GM21447 (cell line): ENCODE data around the gene WDR83.
"Not testable (repeated sequence)": the region's sequence is repeated elsewhere in the genome, so short reads cannot be mapped to it uniquely, and the experiment has no call there.

ENCODE experiments used
- ATAC-seq: cut with Tn5 transposase; IDR thresholded peaks from one replicate; pipeline ENCODE4 v1.9.1; 2021; ENCODE audit not compliant: unreplicated experiment

The WDR83 gene

DNA sequence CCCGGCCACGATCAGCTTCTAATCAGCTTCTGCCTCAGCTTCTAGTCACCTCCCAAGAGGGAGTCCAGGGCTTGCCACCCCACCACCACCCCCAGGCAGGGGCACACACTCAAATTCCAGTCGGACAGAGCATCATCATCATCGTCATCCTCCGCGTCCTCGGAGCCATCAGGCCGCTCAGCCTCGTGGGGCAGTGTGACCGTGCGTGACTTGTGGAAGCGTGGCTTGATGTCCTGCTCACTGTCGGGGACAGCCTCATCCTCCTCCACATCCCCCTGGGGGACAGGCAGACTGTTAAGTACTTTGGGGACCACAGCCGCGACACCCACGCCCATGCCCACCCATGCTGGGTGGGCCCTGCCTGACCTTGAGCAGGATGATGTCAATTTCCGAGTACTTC is 44.6 kb downstream of the WDR83 start:
- no peak for ATAC-seq

- ATAC-seq: not testable (repeated sequence)
These were observed 45.5 kb downstream of the WDR83 start for GRCh38 chr19:12712077-12712476.

- ATAC-seq: not testable (repeated sequence)
These were observed 46.7 kb downstream of the WDR83 start for GRCh38 chr19:12713304-12713703.

GRCh38 chr19:12715102-12715501 is 48.5 kb downstream of the WDR83 start:
- no peak for ATAC-seq

DNA sequence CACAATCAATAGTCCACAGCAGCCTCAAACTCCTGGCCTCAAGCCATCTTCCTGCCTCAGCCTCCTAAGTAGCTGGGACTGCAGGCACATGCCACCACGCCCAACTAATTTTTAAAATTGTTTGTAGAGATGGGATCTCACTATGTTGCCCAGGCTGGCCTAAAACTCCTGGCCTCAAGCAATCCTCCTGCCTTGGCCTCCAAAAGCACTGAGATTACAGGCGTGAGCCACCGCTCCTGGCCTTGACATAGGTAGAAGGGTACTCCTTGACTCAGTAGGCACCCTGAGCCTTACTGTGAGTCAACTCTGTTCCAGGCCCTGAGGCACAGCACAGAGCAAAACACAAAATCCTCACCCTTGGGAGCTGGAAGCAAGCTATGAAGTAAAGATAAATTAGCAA is 49.3 kb downstream of the WDR83 start:
- ATAC-seq: no peak

DNA sequence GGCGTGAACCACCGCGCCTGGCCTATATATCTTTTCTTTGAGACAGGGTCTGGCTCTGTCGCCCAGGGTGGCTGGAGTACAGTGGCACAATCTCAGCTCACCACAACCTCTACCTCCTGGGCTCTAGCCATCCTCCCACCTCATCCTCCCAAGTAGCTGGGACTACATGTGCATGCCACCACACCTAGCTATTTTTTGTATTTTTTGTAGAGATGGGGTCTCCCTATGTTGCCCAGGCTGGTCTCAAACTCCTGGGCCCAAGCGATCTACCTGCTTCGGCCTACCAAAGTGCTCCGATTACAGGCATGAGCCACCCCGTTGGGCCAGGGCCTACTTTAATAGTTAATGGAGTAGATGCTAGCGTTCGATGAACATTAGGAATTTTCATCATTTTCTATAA is 53.7 kb downstream of the WDR83 start:
- ATAC-seq: no peak

DNA sequence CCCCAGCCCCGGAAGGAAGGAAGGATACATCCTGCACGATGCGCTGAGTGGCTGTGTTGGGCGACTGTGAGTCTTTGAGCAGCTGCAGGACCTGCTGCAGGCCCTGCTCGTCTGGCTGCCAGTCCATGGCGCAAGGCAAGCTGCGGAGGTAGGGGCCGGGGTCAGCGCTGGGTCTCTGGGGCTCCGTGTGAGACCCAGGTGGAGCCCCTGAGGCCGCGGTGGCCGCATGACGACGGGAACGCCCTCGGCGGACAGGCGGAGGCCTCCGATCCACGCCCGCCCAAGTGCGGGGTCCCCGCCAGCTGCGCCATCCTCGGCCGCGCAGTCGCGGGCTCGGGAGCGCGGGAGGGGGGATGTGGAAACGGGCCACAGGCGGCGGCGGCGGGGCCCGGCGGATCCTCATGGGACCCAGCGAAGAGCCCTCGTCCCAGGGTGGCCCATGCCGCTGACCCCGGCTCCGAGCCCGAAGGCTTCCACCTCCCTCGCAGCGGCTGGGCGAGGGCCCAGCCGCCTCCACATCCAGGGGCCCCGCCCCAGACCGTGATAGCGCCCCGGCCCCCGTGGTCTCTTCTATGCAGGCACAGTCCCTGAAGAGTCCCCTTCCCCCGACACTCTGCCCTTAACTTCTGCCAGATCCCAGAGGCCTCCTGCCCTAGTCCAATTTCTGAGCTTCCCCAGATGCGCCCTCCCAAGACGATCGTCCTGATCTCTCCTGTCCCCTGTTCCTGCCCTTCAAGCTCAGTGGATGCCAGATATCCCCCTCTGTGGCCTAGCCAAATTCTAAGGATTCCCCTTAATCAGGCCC is 54.4 kb downstream of the WDR83 start:
- ATAC-seq: no peak

GRCh38 chr19:12721656-12722565 is 55.3 kb downstream of the WDR83 start:
- peak; percentile 24 for ATAC-seq

- peak; percentile 78 for ATAC-seq
These were observed 56.2 kb downstream of the WDR83 start for GRCh38 chr19:12722566-12723380.

DNA sequence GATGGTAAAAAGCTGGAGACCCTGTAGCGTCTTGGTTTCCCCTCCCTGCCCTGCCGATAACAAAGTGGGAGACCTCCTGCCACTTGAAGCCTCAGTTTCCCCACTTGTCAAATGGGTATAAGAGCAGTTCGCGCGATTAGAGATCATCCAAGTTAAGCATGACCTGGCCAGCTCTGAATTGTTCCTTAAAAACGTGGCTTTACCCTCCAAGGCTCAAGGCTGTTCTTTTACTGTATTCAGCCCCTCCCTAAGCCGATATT is 56.7 kb downstream of the WDR83 start:
- no peak for ATAC-seq

DNA sequence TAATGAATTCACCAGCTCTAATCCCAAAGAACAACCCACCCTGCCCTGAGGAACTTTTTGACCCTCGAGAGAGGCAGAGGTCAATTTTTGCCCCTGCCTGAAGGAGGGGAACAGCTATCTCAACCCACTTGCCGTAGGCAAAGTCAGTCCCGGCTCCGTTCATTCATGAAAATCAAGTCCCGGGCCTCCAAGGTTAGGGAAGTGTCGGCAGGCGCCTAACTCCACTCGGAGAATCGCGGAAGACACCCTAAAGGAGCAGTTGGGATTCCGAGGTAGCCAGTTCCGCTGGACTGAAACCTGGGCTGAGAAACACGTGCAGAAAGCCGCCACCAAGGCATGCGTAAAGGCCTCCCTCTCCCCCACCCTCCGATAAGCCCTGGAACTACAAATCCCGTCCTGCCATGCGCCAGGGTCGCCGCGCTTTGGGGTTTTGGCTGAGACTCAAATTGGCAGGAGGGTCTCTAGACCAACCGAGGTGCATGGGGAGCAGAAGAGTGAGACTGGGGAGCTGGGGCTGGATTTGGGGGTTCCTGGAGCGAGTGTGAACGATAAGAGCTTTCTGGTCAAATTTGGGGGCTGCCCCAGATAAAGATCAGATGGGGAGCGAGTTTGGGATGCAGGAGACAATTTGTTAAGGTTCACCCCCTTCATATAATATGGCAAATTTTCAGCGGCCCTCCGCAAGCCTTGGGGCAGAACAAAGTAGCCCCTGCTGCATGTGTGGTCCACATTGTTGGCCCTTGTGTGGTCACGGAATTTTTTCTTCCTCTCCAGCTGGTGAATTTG is 57.2 kb downstream of the WDR83 start, which contains the start of gene TNPO2:
Gene TNPO2, minus strand, starts transcription at position 292 of the 786 bp plus-strand sequence. CDS start 2,955 bp downstream, outside the sequence.
- no peak for ATAC-seq
